Motor neuron (in vitro differentiated cells): Measurements from ENCODE around the gene TUBB6. TPM values are rescaled to one million over a fixed set of nuclear protein-coding genes. Genes with fewer than 3 reads are reported as not detected.

Source experiments
- ATAC-seq, 8 experiments: fragments of 200-7000 bp; cut with Tn5 transposase; replicated peaks in 6 of 8; 2 replicates each; pipeline ENCODE4 v1.8.0; 2021; ENCODE audit warnings: mild to moderate bottlenecking in 8 of 8, moderate library complexity in 8 of 8
- H3K27ac ChIP-seq, 2 donors: fragments of 250-450 bp; sonication (Bioruptor Pico); 2 replicates each; pipeline ENCODE4 v1.9.0; 2021; ENCODE audit warnings: antibody characterized with exemption in 2 of 2, mild to moderate bottlenecking in 2 of 2, moderate library complexity in 1 of 2
- H3K4me1 ChIP-seq, 2 donors: fragments of 250-450 bp; sonication (Bioruptor Pico); replicated peaks in 1 of 2; 2 replicates each; pipeline ENCODE4 v1.6.1; 2021; ENCODE audit warnings: antibody characterized with exemption in 2 of 2, mild to moderate bottlenecking in 2 of 2, moderate library complexity in 1 of 2
- H3K4me3 ChIP-seq, 5 donors: fragments of 250-450 bp; sonication (Bioruptor Pico); 2 replicates each; pipeline ENCODE4 v1.9.0; 2021; ENCODE audit warnings: antibody characterized with exemption in 5 of 5, mild to moderate bottlenecking in 5 of 5, moderate library complexity in 4 of 5
- WGBS, 10 experiments: fragments of 450-650 bp; shearing (Covaris generic); methylation state at CpG; one replicate each; pipeline ENCODE4 v1.0.0; 2022; 5-methylcytosine and 5-hydroxymethylcytosine counted together
- in situ Hi-C, 9 experiments: fragments of 400-800 bp; cut with MboI; loops; one replicate each; pipeline ENCODE4 v1.15.0; 2021; ENCODE audit warnings: low sequenced_read_pairs in 9 of 9, low pct_unique_long_range_greater_than_20kb in 2 of 9; ENCODE audit not compliant: unreplicated experiment in 9 of 9
- total RNA-seq, 8 experiments: library from RNA; unstranded; fragments of 300-600 nt; gene quantifications; 2 replicates each; pipeline versions ENCODE4 v1.2.3 to v1.2.4, GENCODE V29; 2022

The TUBB6 gene
- total RNA-seq, 8 experiments from 2014 or later = 12.1 to 161 (median 55.6) TPM

GRCh38 chr18:12371590-12371989, 63.5 kb downstream of the TUBB6 start:
- no peak overlapping the region for H3K4me3 ChIP-seq
- H3K4me1 ChIP-seq = peaks cover 6 to 15% of the 10 kb centered on the region in 2 donors
- 50 to 100% (median 88%) methylated on average over 1 to 2 of the region's 2 CpGs; no CpG with 5 or more reads in 1 of the 10 experiments for WGBS, 10 experiments
- no peak overlapping the region for H3K27ac ChIP-seq
- ATAC-seq = no peak
- in situ Hi-C loops = no loop called here

- no peak overlapping the region for H3K4me3 ChIP-seq
- in situ Hi-C loops = no loop called here
Measured at GRCh38 chr18:12372406-12372805, 64.4 kb downstream of the TUBB6 start.

GRCh38 chr18:12373116-12373770, 65.2 kb downstream of the TUBB6 start:
- WGBS, 10 experiments = 73 to 100% (median 98%) methylated on average over 1 to 4 of the region's 4 CpGs; no CpG with 5 or more reads in 2 of the 10 experiments
- no peak for ATAC-seq
- Histone ChIP-seq H3K4me1 (peaks cover 6 to 15% of the 10 kb centered on the region in 2 donors), H3K27ac (no peak overlapping the region), H3K4me3 (no peak overlapping the region)
- in situ Hi-C loops = no loop called here

More at GRCh38 chr18:12372406-12372805, 64.4 kb downstream of the TUBB6 start:
- Histone ChIP-seq H3K27ac (no peak overlapping the region), H3K4me1 (peaks cover 6 to 15% of the 10 kb centered on the region in 2 donors)
- WGBS, 10 experiments = 44 to 90% (median 78%) methylated on average over 1 to 3 of the region's 3 CpGs; no CpG with 5 or more reads in 1 of the 10 experiments
- no peak for ATAC-seq

- no peak overlapping the region for H3K27ac ChIP-seq
- ATAC-seq = no peak
- H3K4me1 ChIP-seq = peaks cover 6 to 15% of the 10 kb centered on the region in 2 donors
- 60 to 100% (median 93%) methylated on average over 1 to 2 of the region's 2 CpGs; no CpG with 5 or more reads in 4 of the 10 experiments for WGBS, 10 experiments
- no peak overlapping the region for H3K4me3 ChIP-seq
- in situ Hi-C loops = no loop called here
Measured at GRCh38 chr18:12373771-12374116, 65.7 kb downstream of the TUBB6 start.

- ATAC-seq = no peak
- H3K27ac ChIP-seq = no peak overlapping the region
- peaks cover 6 to 15% of the 10 kb centered on the region in 2 donors for H3K4me1 ChIP-seq
- 80 to 100% (median 91%) methylated on average over 1 to 5 of the region's 6 CpGs; no CpG with 5 or more reads in 3 of the 10 experiments for WGBS, 10 experiments
- H3K4me3 ChIP-seq = no peak overlapping the region
- in situ Hi-C loops = no loop called here
Measured at GRCh38 chr18:12374401-12374800, 66.4 kb downstream of the TUBB6 start.

Other genes with a start within 250 kb of the TUBB6 start
- under 1 TPM in 5 of 8 experiments, not detected in 3; 0.05 to 0.21 (median 0.14) TPM for gene ANKRD62, start 214.4 kb upstream of the TUBB6 start, total RNA-seq
- under 1 TPM in 2 of 8 experiments, not detected in 6; 0.14 to 0.31 TPM for gene CIDEA, start 53.9 kb upstream of the TUBB6 start, total RNA-seq
- 10 to 100 TPM; 27.1 to 83.7 (median 40.9) TPM for gene AFG3L2, start 69.0 kb downstream of the TUBB6 start, total RNA-seq
- gene PRELID3A, start 99.7 kb downstream of the TUBB6 start, total RNA-seq = 1 to 10 TPM; 1.4 to 7.3 (median 4.5) TPM